GM12864 (cell line): ENCODE measurements around the gene MRPS33.

Experiments used
- DNase-seq: peaks from one replicate; pipeline ENCODE4 v3.0.0-alpha.2; 2011; ENCODE audit warnings: low read depth
- H3K4me3 ChIP-seq: 2 replicates; pipeline ENCODE4 v1.5.1; 2011; ENCODE audit warnings: mild to moderate bottlenecking, low read depth, low read length, control low read depth
- TF ChIP-seq, protein P1 (sequence below): IDR thresholded peaks from 2 replicates; pipeline ENCODE4 v1.5.1; 2011; ENCODE audit warnings: low read depth, mild to moderate bottlenecking, moderate library complexity, low read length, control low read depth, inconsistent platforms; ENCODE audit errors: missing control alignments

MRPS33 gene

DNA sequence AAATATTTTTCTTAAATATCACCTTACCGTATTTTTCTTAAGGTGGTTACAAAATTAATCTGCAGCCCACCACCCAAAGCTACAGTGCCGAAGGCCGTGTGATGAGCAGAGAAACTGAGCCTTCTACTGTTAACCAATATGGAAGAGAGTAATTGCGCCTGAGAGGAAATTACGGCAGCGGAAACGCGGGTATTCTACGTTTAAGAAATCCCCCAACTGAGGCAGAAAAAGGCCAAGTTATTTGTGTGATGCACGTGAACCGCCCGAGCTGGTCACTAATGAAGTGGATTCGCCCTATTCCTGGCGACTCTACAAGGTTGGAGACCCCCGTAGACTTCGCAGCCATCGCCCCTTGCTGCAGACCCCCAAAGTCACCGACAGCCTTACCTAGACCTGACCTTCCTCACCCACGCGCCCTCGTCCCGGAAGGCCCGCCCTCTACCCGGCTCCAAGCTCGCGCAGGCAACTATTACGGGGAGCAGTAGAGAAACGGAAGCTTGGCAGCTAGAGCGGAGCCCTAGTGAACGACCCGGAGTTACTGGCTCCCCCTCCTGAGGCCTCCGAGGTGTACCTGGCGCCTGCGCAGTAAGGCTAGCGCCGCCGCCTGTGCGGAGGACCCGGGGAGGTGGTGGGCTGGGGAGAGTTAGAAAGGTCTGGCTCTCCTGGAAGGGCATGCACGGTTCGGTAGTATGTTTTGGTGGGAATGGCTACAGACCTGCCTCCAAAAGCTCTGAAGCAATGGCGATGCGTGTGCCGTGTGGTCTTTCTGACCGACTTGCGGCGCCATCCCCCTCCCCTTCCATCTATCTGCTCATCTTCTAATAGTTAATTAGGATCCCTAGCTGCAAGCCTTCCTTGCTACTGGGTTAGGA lies at the start of gene MRPS33:
MRPS33 (minus strand) TSS at position 429 of the 872 bp plus-strand sequence. CDS start 4,319 bp downstream, outside the sequence.
- H3K4me3 ChIP-seq = peak within 1 kb of the TSS; percentile 85
- TF ChIP-seq, protein P1, sequence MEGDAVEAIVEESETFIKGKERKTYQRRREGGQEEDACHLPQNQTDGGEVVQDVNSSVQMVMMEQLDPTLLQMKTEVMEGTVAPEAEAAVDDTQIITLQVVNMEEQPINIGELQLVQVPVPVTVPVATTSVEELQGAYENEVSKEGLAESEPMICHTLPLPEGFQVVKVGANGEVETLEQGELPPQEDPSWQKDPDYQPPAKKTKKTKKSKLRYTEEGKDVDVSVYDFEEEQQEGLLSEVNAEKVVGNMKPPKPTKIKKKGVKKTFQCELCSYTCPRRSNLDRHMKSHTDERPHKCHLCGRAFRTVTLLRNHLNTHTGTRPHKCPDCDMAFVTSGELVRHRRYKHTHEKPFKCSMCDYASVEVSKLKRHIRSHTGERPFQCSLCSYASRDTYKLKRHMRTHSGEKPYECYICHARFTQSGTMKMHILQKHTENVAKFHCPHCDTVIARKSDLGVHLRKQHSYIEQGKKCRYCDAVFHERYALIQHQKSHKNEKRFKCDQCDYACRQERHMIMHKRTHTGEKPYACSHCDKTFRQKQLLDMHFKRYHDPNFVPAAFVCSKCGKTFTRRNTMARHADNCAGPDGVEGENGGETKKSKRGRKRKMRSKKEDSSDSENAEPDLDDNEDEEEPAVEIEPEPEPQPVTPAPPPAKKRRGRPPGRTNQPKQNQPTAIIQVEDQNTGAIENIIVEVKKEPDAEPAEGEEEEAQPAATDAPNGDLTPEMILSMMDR = peak; percentile 76
- DNase-seq = peak; percentile 95

- no peak for DNase-seq
- H3K4me3 ChIP-seq = no peak overlapping the region
Measured at GRCh38 chr7:141057788-141058187, 43.0 kb upstream of the MRPS33 start.

DNA sequence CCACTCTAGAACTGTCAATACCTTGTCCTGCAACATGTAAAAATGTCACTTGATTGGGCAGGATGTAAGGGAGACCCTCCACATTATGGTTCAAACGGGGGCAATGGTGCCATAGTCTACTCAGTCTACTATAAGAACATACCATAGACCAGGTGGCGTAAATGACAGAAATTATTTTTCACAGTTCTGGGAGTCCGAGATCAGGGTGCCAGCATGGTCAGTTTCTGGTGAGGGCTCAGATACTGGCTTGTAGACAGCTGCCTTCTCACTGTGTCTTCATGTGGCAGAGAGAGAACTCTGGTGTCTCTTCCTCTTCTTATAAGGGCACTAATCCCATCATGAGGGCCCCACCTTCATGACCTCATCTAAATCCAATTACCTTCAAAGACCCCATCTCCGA lies 40.4 kb upstream of the MRPS33 start:
- TF ChIP-seq, protein P1 = no peak
- H3K4me3 ChIP-seq = no peak overlapping the region
- DNase-seq = no peak

More at GRCh38 chr7:141057788-141058187, 43.0 kb upstream of the MRPS33 start:
- TF ChIP-seq, protein P1 = no peak

GRCh38 chr7:141053626-141054025 lies 38.9 kb upstream of the MRPS33 start:
- TF ChIP-seq, protein P1 = no peak
- H3K4me3 ChIP-seq = no peak overlapping the region
- DNase-seq = no peak

DNA sequence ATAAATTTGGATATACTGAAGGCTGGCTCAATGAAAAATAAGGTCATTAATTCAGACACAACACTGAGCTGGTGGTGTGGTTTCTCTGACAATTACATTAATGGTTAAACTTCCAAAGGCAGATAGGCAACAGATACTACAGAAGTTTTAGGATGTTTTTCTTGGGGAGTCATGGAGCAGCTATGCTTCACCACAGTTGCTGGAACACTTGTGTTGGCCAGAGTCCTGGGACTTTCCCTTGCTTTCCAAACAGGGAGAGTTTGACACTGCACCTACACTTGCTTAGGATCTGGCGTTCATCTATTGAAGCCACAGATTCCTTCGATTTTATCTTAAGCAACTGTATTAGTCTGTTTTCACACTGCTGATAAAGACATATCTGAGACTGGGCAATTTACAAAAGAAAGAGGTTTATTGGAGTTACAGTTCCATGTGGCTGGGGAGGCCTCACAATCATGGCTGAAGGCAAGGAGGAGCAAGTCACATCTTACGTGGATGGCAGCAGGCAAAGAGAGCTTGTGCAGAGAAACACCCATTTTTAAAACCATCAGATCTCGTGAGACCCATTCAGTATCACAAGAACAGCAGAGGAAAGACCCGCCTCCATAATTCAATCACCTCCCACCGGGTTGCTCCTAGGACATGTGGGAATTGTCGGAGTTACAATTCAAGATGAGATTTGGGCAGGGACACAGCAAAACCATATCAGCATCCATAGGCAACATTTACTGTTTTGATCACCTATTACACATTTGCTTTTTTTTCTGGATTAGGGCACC lies 31.3 kb upstream of the MRPS33 start:
- H3K4me3 ChIP-seq = no peak overlapping the region
- DNase-seq = no peak
- TF ChIP-seq, protein P1 = no peak

GRCh38 chr7:141045126-141045841 lies 30.5 kb upstream of the MRPS33 start:
- TF ChIP-seq, protein P1 = no peak
- DNase-seq = no peak
- no peak overlapping the region for H3K4me3 ChIP-seq
